GM18507 (cell line): Measurements from ENCODE around the gene CDK19.

Source experiments
- DNase-seq: peaks from one replicate; pipeline ENCODE4 v3.0.0; 2011; ENCODE audit warnings: low read depth; ENCODE audit not compliant: insufficient read length; ENCODE audit errors: extremely low spot score
- FAIRE-seq: peaks from 2 replicates; lab custom pipeline; 2011; peaks lifted over from hg19 to GRCh38; lab: Jason Lieb, UNC

Gene CDK19

DNA sequence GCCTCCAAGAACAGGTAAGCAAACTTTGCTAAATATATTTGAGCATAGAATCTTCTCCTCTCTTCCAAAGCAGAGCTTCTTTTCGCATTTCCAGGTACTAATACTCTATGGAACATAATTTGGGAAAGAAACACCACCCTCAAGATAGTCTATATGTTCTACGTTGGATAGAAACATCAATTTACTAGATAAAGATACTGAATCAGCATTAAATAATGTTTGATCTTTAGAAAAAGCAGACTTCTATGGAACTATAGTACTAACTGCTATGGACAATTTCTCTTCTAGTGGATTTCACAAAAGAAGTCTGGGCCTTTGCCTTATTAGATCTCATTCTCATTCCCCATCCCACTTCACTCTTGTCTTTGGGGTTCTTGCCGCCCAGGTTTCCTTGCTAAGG, 103.0 kb downstream of the CDK19 start:
- DNase-seq (no peak), FAIRE-seq (no peak)

DNA sequence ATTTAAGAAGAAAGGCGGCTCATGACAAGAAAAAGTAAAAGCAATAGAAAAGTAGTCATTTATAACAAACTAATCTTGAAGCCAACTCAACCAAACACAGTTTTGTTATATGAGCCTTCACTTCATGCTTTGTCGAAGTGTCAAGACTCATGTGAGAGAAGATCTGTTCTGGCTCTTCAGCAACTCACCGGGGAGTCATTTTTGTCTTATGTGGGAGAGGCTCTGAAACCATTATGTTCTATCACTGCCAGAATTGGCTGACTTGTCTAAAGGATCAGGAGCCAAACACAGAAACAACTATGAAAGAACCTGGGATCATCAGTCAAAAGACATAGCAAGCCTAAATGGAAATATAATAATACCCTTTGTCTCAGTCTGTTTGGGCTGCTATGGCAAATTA, 105.2 kb downstream of the CDK19 start:
- FAIRE-seq (no peak), DNase-seq (no peak)

DNA sequence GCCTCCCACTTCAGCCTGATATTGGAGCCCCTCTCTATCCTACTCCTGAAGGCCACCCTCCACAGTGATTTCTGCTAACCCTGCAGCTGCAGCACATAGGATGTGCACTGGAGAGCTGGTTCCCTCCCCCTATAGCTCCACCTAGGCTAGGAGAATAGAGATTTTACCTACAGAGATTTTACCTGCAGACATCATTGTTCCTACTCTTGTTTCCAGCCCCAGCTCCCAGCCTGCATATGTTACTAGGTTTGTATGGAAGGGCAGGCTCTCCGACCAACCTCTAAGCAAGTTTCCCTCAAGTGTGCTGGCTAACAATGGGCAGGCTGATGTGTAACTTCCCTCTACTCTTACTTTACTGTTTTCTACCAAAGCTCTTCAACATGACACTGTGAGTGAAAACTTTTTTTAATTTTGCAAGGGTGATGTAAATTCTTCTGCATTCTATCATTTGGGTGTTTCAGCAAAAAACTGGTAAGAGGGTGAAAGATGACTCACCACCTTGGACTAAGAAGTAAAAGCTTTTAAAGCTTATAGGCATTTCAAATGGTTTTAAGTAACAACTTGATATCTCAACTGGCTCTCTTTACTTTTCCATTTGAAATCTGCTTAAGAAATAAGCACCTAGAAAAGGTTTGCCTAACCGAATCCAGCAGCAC, 106.8 kb downstream of the CDK19 start:
- no peak for DNase-seq
- no peak for FAIRE-seq

DNA sequence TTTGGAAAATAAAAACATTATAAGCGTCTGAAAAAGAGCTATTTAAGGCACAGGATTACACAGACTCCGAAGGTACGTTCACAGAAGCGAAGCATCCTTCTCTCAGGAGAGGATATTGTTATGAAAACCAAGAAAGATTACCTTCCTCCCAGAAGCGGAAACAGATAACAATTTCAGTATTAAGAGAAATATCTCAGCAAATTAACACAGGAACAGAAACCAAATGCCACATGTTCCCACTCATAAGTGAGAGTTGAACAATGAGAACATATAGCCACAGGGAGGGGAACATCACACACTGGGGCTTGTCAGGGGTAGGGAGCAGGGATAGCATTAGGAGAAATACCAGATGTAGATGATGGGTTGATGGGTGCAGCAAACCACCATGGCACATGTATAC, 109.7 kb downstream of the CDK19 start:
- DNase-seq (peak; percentile 12), FAIRE-seq (peak; percentile 85)

DNA sequence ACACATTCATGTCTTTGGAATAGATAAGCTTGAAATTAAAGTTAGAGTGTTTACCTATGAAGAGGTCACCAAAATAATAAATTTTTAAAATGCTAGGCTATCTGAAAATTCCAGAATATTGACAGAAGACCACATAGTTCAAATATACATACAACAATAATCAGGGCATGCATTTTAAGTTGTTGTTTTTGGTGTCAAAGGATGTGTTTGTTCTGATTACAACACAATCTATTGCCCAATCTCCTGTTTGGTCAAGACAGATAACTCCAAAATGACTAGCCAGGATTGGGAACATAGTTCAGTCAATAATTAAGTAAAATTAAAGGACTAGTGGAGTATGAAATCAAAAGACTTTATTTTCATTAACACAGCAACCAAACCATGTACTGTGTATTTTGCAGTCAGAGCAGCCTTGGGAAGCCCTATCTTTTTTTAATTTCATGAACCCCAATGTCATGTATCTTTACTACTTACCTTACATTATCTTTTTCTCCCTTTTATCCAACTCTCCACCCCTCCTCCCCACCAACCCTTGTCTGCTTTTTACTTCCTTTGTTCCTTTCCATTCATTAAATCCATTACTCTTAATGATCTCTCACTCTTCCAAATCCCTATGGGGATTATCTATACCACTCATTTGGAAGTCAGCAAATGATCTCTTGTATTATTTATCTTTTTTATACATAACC, 111.2 kb downstream of the CDK19 start:
- FAIRE-seq, result no peak
- DNase-seq, result no peak

DNA sequence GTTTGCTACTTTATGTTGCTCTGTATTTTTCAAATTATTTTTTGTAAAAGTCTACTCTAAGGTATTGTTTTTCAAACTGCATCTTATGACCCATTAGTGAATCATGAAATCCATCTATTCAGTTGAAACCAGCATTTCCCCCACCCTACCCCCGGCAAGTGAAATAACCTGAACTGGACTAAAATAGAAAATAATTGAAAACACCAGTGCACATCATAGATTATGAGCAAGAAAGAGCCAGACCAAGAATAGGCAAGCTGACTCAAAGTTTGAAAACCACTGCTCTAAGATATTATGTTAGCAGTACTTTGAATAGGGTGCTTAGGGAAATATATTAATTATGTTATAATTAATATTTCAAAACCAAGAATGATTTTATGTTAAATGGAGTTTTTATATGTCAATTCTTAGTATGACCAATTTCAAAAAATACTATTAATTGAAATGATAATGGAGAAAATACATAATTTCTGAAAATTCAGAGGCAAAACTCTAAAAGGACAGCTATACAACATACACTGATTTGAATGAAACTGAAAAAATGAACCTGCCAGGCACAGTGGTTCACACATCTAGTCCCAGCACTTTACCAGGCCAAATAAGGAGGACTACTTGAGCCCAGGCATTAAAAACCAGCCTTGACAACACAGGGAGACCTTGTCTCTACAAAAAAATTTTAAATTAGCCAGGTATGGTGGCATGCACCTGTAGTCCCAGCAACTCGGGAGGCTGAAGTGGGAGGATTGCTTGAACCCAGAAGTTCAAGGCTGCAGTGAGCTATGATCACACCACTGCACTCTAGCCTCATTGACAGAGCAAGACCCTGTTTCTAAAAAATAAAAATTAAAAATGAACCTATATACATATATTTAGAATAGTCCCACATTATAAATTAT, 112.0 kb downstream of the CDK19 start:
- peak; percentile 39 for FAIRE-seq
- no peak for DNase-seq

DNA sequence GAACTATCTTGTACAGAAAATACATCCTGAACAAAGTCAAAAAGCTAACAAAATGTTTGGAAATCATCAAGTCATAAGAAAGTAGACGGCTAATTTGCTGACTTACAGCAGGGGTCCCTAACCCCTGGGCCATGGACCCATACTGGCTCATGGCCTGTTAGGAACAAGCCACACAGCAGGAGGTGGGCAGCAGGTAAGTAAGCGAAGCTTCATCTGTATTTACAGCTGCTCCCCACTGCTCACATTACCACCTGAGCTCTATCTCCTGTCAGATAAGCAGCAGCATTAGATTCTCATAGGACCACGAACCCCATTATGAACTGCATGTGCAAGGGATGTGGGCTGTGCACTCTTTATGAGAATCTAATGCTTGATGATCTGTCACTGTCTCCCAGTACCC, 115.5 kb downstream of the CDK19 start:
- DNase-seq (no peak), FAIRE-seq (no peak)

DNA sequence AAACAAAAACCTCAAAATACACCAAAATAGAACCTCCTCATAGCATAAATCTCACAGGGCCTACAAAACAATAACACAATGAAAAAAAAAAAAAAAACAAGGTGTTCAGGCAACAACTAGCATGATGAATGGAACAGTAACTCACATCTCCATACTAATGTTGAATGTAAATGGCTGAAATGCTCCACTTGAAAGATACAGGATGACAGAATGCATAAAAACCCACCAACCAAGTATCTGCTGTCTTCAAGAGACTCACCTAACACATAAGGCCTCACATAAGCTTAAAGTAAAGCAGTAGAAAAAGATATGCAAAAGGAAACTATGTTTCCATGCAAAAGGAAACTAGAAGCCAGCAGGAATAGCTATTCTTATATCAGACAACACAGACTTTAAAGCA, 121.3 kb downstream of the CDK19 start:
- FAIRE-seq, result no peak
- DNase-seq, result no peak

DNA sequence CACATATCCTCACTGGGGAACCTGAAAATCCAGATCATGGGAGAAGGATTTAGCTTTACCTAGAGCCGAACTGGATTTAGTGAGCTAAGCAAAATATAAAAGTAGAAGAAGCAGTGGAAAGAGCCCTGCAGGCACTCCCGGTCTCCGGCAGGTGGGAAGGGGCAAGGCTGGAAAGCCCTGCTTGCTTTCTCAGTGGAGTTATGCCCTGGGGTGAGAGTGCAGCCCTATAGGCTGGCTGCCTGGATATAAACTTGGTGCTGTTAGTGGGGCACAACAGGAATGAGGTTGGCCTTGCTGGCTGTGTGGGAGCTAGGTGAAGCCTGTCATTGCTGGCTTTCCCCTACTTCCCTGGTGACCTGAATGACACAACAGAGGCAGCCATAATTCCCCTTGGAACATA, 122.0 kb downstream of the CDK19 start:
- DNase-seq, result no peak
- no peak for FAIRE-seq

DNA sequence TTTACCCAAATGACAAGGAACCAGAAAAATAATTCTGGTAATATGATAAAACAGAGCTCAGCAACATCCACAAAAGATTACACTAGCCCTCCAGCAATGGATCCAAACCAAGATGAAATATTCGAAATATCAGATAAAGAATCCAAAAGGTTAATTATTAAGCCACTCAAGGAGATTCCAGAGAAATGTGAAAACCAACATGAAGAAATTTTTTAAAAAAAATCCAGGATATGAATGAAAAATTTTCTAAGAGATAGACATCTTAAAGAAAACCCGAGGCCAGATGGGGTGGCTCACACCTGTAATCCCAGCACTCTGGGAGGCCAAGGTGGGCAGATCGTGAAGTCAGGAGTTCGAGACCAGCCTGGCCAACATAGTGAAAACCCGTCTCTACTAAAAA, 124.4 kb downstream of the CDK19 start:
- no peak for DNase-seq
- FAIRE-seq, result no peak

DNA sequence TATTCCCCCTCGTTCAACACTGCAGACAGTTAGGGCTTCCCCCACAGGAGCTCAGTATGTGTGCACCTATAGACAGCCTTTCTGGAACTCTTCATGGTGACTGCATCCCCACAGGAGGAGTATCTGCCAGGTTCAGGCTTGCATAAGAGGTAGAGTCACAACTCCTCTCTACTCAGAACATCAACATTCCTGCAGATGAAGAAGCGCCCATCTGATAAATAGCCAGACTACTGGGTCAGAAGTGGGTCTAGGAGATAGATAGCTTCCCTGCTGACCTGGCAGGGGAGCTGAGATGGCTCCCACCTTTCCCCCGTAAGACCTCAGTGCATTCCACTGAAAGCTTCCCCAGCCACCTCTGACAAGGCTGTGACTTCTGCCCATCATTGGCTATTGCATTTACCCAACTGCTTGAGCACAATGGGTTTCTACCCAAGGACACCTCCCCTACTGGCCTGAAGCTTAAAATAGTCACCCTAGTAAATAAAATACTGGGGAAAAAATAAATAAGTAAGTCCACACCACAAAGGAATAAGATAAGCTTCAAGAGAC, 125.1 kb downstream of the CDK19 start:
- FAIRE-seq (no peak), DNase-seq (no peak)

DNA sequence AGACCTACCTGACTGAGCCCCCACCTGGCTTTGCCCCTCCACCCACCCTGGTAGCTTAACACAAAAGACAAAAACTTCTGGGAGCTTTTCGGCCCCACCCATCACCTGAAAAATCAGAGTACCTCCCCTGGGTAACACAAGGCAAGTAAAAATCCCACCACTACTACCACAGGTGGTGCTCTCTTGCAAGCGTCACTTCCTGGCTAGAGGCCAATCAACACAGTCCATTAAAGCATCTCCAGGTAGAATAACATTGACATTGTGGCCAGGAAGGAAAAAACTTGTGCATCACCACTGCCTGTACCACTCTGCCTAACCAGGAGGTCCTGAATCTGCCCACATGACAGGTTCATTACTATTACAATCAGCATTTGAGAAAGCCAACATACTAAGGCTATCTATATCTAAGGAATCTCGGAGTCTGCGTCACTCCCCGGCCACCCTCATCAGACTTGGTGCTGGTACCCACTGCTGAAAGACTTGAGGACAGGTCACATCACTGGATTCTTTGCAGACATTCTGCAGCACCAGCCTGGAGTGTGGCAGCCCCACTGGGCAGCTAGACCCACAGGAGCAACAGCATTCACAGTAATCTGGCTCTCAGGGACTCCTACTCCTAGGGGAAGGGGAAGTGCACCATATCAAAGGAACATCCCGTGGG, 125.9 kb downstream of the CDK19 start:
- no peak for DNase-seq
- FAIRE-seq, result no peak

DNA sequence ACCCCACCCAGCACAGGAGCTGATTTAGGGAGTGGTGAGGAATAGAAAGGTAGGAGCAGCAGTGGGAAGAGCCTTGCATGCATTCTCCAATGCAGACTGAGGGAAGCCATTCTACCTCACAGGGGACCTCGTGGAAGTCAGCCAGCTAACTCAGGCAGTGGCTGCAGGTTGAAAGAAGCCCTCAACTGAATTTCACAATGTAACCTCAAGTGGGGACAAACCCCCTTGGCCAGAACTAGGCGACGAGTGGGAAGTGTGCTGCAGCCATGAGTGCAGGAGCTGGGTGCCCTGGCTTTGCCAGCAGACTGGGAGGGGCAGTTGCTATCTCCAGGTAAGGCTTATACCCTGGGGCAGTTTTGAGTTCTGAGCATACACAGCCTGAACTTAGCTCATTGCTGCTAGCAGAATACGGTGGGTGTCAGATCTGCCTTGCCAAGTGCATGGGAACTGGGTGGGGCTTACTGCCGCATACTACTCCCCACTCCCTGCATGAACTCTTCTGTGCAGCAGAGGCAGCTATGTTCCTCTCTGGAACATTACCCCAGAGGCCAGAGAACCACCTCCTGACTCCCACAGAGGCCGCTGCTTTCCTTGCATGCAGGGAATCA, 126.5 kb downstream of the CDK19 start:
- no peak for DNase-seq

DNA sequence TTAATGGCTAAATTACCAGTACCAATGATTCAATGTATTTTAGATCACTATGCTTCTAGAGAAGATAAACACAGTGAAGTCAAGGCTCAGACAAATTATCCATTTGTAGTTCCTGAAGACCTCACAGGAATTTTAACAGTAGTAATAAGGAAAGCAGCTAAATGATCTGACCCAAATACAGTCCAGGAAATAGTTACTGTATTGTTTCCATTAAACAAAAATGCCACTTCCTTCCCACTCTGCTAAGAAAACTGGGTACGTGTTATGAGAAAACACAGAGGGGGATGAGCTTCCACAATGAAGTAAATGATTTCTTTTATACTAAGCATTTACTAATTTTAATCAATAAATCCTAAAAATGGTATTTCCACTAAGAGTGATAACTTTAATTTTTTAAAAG, 127.9 kb downstream of the CDK19 start:
- FAIRE-seq, result no peak
- no peak for DNase-seq

More for the DNA sequence above, 126.5 kb downstream of the CDK19 start:
- no peak for FAIRE-seq

DNA sequence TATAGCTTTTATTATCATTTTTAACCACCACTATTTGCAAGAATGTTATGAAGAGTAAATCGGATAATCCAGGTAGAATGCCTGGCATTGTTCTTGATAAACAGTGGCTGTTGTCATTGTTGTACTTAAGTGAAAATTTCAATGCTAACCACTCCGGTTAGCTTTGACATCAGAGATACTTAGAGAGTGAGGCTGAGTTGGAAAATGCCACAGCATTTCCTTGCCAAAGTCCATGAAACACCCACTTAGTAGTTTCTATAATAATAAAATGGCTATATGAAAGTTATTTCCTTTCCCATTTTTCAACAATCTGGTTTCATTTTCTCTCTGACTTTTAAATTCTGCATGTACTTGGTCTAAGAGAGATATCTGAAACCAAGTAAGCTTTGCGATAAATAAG, 132.0 kb downstream of the CDK19 start:
- DNase-seq (no peak), FAIRE-seq (no peak)

DNA sequence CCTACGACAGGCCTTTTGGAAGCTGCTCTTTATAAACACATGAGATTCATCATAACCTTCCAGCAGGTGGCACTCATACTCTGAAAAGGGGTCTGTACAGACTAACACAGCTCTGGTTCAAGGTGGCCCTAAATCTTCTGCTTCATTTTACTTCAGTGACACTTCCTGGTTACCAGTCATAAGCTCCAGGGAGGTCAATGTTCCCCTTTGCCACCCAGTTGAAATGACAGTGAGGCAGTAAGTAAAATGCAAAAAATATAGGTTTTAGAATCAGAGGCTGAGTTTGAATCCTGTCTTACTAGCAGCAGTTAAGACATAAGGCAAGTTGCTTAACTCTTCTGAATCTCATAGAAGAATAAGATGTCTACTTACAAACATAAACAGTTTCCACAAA, 132.8 kb downstream of the CDK19 start:
- peak; percentile 87 for FAIRE-seq
- DNase-seq, result peak; percentile 58

DNA sequence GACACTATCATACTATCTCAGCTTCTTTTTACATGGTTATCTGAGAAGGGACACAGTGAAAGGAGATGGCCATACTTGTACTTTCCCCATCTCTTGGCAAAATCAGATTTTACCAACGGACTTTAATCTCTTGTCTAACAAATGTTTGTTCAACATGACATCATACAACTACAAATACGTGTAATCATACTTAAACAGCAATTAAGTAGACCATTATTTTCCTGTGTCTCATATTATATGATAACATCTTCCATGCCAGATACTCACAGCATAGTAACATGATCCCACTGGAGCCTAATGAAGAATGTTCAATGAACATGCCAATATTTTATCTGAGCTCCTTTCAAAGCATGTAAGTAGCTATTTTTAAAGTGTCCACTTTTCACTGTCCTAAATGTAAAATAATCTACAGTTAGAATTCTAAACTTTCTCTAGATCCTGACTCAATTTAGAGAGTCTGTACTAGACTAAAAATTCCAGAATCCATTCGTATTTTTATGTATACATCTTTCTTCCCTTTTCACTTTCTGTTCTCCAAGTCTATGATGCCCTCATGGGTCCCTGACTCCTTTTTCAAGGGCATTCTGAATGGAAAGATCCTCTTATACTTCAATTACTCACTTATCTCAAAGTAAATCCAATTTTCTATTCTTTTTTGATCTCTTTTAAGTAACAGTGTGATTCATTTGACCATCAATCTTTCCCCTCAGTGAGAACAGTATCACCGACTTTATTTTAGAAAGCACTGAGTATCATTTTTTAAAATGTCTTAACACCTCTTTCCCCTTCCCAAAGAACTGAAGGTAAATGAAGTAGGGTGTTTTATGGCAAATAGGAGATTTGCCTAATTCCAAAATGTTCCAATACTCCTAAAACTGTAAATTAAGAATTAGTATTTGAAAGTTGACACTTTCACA, 133.5 kb downstream of the CDK19 start:
- peak; percentile 9 for FAIRE-seq
- DNase-seq, result no peak

DNA sequence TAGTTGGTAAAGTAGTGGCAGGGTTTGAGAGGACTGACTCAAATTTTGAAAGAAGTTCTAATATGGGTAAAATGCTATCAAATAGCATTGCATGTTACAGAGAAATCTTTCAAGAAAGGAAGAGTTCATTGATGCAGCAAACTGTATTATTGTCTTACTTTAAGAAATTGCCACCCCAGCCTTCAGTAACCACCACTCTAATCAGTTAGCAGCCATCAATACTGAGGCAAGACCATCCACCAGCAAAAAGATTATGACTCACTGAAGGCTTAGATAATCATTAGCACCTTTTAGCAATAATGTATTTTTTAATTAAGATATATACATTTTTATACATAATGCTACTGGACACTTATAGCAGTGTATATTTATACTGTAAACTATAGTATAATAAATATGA, 138.9 kb downstream of the CDK19 start:
- no peak for FAIRE-seq
- no peak for DNase-seq
